ENCODE results near the gene STXBP1.
"Not testable (repeated sequence)": the region's sequence is repeated elsewhere in the genome, so short reads cannot be mapped to it uniquely, and the experiment has no call there.

Gene STXBP1

GRCh38 chr9:127584474-127584805, 27.6 kb upstream of the STXBP1 start:
- peak overlapping the region; percentile 32 for H3K27ac ChIP-seq (ENCODE audit: low read depth, low read length)
- not testable (repeated sequence) for H3K4me1 ChIP-seq (ENCODE audit: control insufficient read depth, insufficient read depth, low read length); H3K9ac ChIP-seq (ENCODE audit: low read length); H3K27me3 ChIP-seq (ENCODE audit: control insufficient read depth, insufficient read depth, low read length); H3K36me3 ChIP-seq (ENCODE audit: control insufficient read depth, insufficient read depth, low read length); H3K4me3 ChIP-seq (ENCODE audit: low read length)

GRCh38 chr9:127585161-127585819, 26.8 kb upstream of the STXBP1 start:
- no peak overlapping the region for H3K4me3 ChIP-seq (ENCODE audit: low read length)
- no peak overlapping the region for H3K27ac ChIP-seq (ENCODE audit: low read depth, low read length)
- H3K36me3 ChIP-seq (ENCODE audit: control insufficient read depth, insufficient read depth, low read length): no peaks in the 10 kb centered on the region
- no peaks in the 10 kb centered on the region for H3K27me3 ChIP-seq (ENCODE audit: control insufficient read depth, insufficient read depth, low read length)
- H3K4me1 ChIP-seq (ENCODE audit: control insufficient read depth, insufficient read depth, low read length): peaks cover 3% of the 10 kb centered on the region
- no peak overlapping the region for H3K9ac ChIP-seq (ENCODE audit: low read length)

GRCh38 chr9:127586096-127586495, 26.0 kb upstream of the STXBP1 start:
- Histone ChIP-seq H3K4me1 (ENCODE audit: control insufficient read depth, insufficient read depth, low read length) (peaks cover 3% of the 10 kb centered on the region), H3K9ac (ENCODE audit: low read length) (no peak overlapping the region), H3K4me3 (ENCODE audit: low read length) (no peak overlapping the region), H3K27ac (ENCODE audit: low read depth, low read length) (no peak overlapping the region), H3K36me3 (ENCODE audit: control insufficient read depth, insufficient read depth, low read length) (no peaks in the 10 kb centered on the region), H3K27me3 (ENCODE audit: control insufficient read depth, insufficient read depth, low read length) (no peaks in the 10 kb centered on the region)

GRCh38 chr9:127586537-127586936, 25.5 kb upstream of the STXBP1 start:
- Histone ChIP-seq H3K36me3 (ENCODE audit: control insufficient read depth, insufficient read depth, low read length) (no peaks in the 10 kb centered on the region), H3K4me1 (ENCODE audit: control insufficient read depth, insufficient read depth, low read length) (peaks cover 3% of the 10 kb centered on the region), H3K27me3 (ENCODE audit: control insufficient read depth, insufficient read depth, low read length) (no peaks in the 10 kb centered on the region), H3K4me3 (ENCODE audit: low read length) (no peak overlapping the region), H3K27ac (ENCODE audit: low read depth, low read length) (no peak overlapping the region), H3K9ac (ENCODE audit: low read length) (no peak overlapping the region)

- peaks cover 3% of the 10 kb centered on the region for H3K4me1 ChIP-seq (ENCODE audit: control insufficient read depth, insufficient read depth, low read length)
- H3K36me3 ChIP-seq (ENCODE audit: control insufficient read depth, insufficient read depth, low read length): no peaks in the 10 kb centered on the region
- no peak overlapping the region for H3K9ac ChIP-seq (ENCODE audit: low read length)
- H3K27ac ChIP-seq (ENCODE audit: low read depth, low read length): no peak overlapping the region
- no peak overlapping the region for H3K4me3 ChIP-seq (ENCODE audit: low read length)
- H3K27me3 ChIP-seq (ENCODE audit: control insufficient read depth, insufficient read depth, low read length): no peaks in the 10 kb centered on the region
These were observed 24.1 kb upstream of the STXBP1 start for GRCh38 chr9:127587966-127588365.

- Histone ChIP-seq H3K4me3 (ENCODE audit: low read length) (no peak overlapping the region), H3K36me3 (ENCODE audit: control insufficient read depth, insufficient read depth, low read length) (no peaks in the 10 kb centered on the region), H3K27me3 (ENCODE audit: control insufficient read depth, insufficient read depth, low read length) (no peaks in the 10 kb centered on the region), H3K9ac (ENCODE audit: low read length) (no peak overlapping the region), H3K27ac (ENCODE audit: low read depth, low read length) (no peak overlapping the region), H3K4me1 (ENCODE audit: control insufficient read depth, insufficient read depth, low read length) (peaks cover 3% of the 10 kb centered on the region)
These were observed 23.2 kb upstream of the STXBP1 start for GRCh38 chr9:127588740-127589506.

GRCh38 chr9:127589955-127590370, 22.1 kb upstream of the STXBP1 start:
- Histone ChIP-seq H3K27me3 (ENCODE audit: control insufficient read depth, insufficient read depth, low read length) (no peaks in the 10 kb centered on the region), H3K4me1 (ENCODE audit: control insufficient read depth, insufficient read depth, low read length) (peaks cover 3% of the 10 kb centered on the region), H3K27ac (ENCODE audit: low read depth, low read length) (no peak overlapping the region), H3K4me3 (ENCODE audit: low read length) (no peak overlapping the region), H3K36me3 (ENCODE audit: control insufficient read depth, insufficient read depth, low read length) (no peaks in the 10 kb centered on the region), H3K9ac (ENCODE audit: low read length) (no peak overlapping the region)

GRCh38 chr9:127595611-127596010, 16.5 kb upstream of the STXBP1 start:
- Histone ChIP-seq H3K27me3 (ENCODE audit: control insufficient read depth, insufficient read depth, low read length) (no peaks in the 10 kb centered on the region), H3K27ac (ENCODE audit: low read depth, low read length) (no peak overlapping the region), H3K4me1 (ENCODE audit: control insufficient read depth, insufficient read depth, low read length) (no peaks in the 10 kb centered on the region), H3K4me3 (ENCODE audit: low read length) (no peak overlapping the region), H3K36me3 (ENCODE audit: control insufficient read depth, insufficient read depth, low read length) (no peaks in the 10 kb centered on the region), H3K9ac (ENCODE audit: low read length) (no peak overlapping the region)

GRCh38 chr9:127598839-127599549, 13.1 kb upstream of the STXBP1 start:
- H3K4me1 ChIP-seq (ENCODE audit: control insufficient read depth, insufficient read depth, low read length): no peaks in the 10 kb centered on the region
- H3K36me3 ChIP-seq (ENCODE audit: control insufficient read depth, insufficient read depth, low read length): no peaks in the 10 kb centered on the region
- no peak overlapping the region for H3K9ac ChIP-seq (ENCODE audit: low read length)
- H3K4me3 ChIP-seq (ENCODE audit: low read length): no peak overlapping the region
- H3K27ac ChIP-seq (ENCODE audit: low read depth, low read length): no peak overlapping the region
- no peaks in the 10 kb centered on the region for H3K27me3 ChIP-seq (ENCODE audit: control insufficient read depth, insufficient read depth, low read length)

GRCh38 chr9:127599550-127599891, 12.6 kb upstream of the STXBP1 start:
- Histone ChIP-seq H3K27me3 (ENCODE audit: control insufficient read depth, insufficient read depth, low read length) (no peaks in the 10 kb centered on the region), H3K36me3 (ENCODE audit: control insufficient read depth, insufficient read depth, low read length) (no peaks in the 10 kb centered on the region)

GRCh38 chr9:127603226-127603625, 8.9 kb upstream of the STXBP1 start:
- Histone ChIP-seq H3K9ac (ENCODE audit: low read length) (no peak overlapping the region), H3K36me3 (ENCODE audit: control insufficient read depth, insufficient read depth, low read length) (no peaks in the 10 kb centered on the region), H3K4me1 (ENCODE audit: control insufficient read depth, insufficient read depth, low read length) (no peaks in the 10 kb centered on the region), H3K27me3 (ENCODE audit: control insufficient read depth, insufficient read depth, low read length) (no peaks in the 10 kb centered on the region), H3K27ac (ENCODE audit: low read depth, low read length) (no peak overlapping the region), H3K4me3 (ENCODE audit: low read length) (no peak overlapping the region)

More at GRCh38 chr9:127599550-127599891, 12.6 kb upstream of the STXBP1 start:
- Histone ChIP-seq H3K27ac (ENCODE audit: low read depth, low read length) (no peak overlapping the region), H3K4me1 (ENCODE audit: control insufficient read depth, insufficient read depth, low read length) (no peaks in the 10 kb centered on the region), H3K9ac (ENCODE audit: low read length) (no peak overlapping the region), H3K4me3 (ENCODE audit: low read length) (no peak overlapping the region)

- no peak overlapping the region for H3K4me3 ChIP-seq (ENCODE audit: low read length)
- H3K36me3 ChIP-seq (ENCODE audit: control insufficient read depth, insufficient read depth, low read length): no peaks in the 10 kb centered on the region
- no peaks in the 10 kb centered on the region for H3K4me1 ChIP-seq (ENCODE audit: control insufficient read depth, insufficient read depth, low read length)
- peaks cover 7% of the 10 kb centered on the region for H3K27me3 ChIP-seq (ENCODE audit: control insufficient read depth, insufficient read depth, low read length)
- no peak overlapping the region for H3K27ac ChIP-seq (ENCODE audit: low read depth, low read length)
- no peak overlapping the region for H3K9ac ChIP-seq (ENCODE audit: low read length)
These were observed 6.0 kb upstream of the STXBP1 start for GRCh38 chr9:127606043-127606442.
